Aorta (tissue), 5 donors: ENCODE data around the gene DDR2. TPM values are rescaled to one million over a fixed set of nuclear protein-coding genes. Genes with fewer than 3 reads are reported as not detected.
A peak's percentile ranks its signal among the peaks of the same experiment; 100 is the strongest.

Experiments used
- ATAC-seq: fragments of 200-7000 bp; cut with Tn5 transposase; one replicate; pipeline ENCODE4 v1.9.1; 2022; ENCODE audit warnings: moderate library complexity; ENCODE audit not compliant: low FRiP score
- DNase-seq, 2 donors: peaks; one replicate each; pipeline ENCODE4 v3.0.0-alpha.2; 2020
- H3K27ac ChIP-seq, 2 donors: one replicate each; pipeline ENCODE4 v1.5.1; 2013; ENCODE audit warnings: low read length in 2 of 2, mild to moderate bottlenecking in 2 of 2, moderate library complexity in 2 of 2, control low read depth in 1 of 2, inconsistent platforms in 1 of 2, low read depth in 1 of 2
- H3K27me3 ChIP-seq, 2 donors: one replicate each; pipeline ENCODE4 v1.6.1; 2013; ENCODE audit warnings: control low read depth in 1 of 2, low read length in 1 of 2, mild to moderate bottlenecking in 1 of 2, moderate library complexity in 1 of 2; ENCODE audit not compliant: insufficient read depth in 2 of 2, control insufficient read depth in 1 of 2
- H3K36me3 ChIP-seq, 2 donors: one replicate each; pipeline ENCODE4 v1.6.1; 2013; ENCODE audit warnings: control low read depth in 1 of 2, low read length in 1 of 2, mild to moderate bottlenecking in 1 of 2; ENCODE audit not compliant: insufficient read depth in 2 of 2, control insufficient read depth in 1 of 2
- H3K4me1 ChIP-seq, 2 donors: one replicate each; pipeline ENCODE4 v1.6.1; 2013; ENCODE audit warnings: low read length in 2 of 2, control low read depth in 1 of 2, mild to moderate bottlenecking in 1 of 2, moderate library complexity in 1 of 2; ENCODE audit not compliant: insufficient read depth in 2 of 2, control insufficient read depth in 1 of 2
- H3K4me3 ChIP-seq, 2 donors: one replicate each; pipeline ENCODE4 v1.5.1; 2013; ENCODE audit warnings: low read length in 2 of 2, control low read depth in 1 of 2, mild to moderate bottlenecking in 1 of 2
- H3K9me3 ChIP-seq: one replicate; pipeline ENCODE4 v1.6.1; 2013; ENCODE audit warnings: mild to moderate bottlenecking, low read length; ENCODE audit not compliant: control insufficient read depth
- WGBS, 2 donors: extraction: QIAGEN DNeasy Blood & Tissue Kit; methylation state at CpG; one replicate each; pipeline ENCODE4 v1.1.7; 2013; 5-methylcytosine and 5-hydroxymethylcytosine counted together
- intact Hi-C, 2 donors: fragments of 100-400 bp; cut with DNase I; formaldehyde crosslinking; loops; one replicate each; pipeline versions ENCODE4 v1.14.2 to v1.15.0; 2022
- polyA plus RNA-seq, 2 donors: library from polyadenylated mRNA; stranded (reverse); fragments of 200-250 nt; gene quantifications; one replicate each; pipeline ENCODE4 v1.2.3, GENCODE V29; 2013
- total RNA-seq, 2 donors: library from RNA; stranded (reverse); fragmentation: NEBNext Ultra II Directional; extraction: Animal tissue kit (Norgen Biotek cat#: 25700); gene quantifications; one replicate each; pipeline ENCODE4 v1.2.1, GENCODE V29; 2021
- donor health status: healthy with polysubstance abuse.
- donor health status: Bipolar disorder and iron deficiency.
- donor health status: DM: no; HTN: no; CAD: no.
- donor health status: DM: no; HTN: no; CAD: no.
- donor health status: DM: yes; HTN: yes; CAD: no.

DDR2 gene
- total and polyA plus RNA-seq, 4 donors, result 24.8 to 146 (median 76.5) TPM

GRCh38 chr1:162680419-162681121 lies 48.3 kb downstream of the DDR2 start:
- ATAC-seq, result no peak

GRCh38 chr1:162681122-162681436 lies 48.8 kb downstream of the DDR2 start:
- no peaks in the 10 kb centered on the region for H3K27me3 ChIP-seq
- peak overlapping the region in 1 of 2 donors; percentile 12 for H3K27ac ChIP-seq
- DNase-seq (no peak), ATAC-seq (no peak)
- 79 to 87% methylated on average over 2 of the region's 2 CpGs for WGBS, 2 donors
- peaks cover 0 to 4% of the 10 kb centered on the region in 2 donors for H3K4me1 ChIP-seq
- H3K9me3 ChIP-seq, result no peaks in the 10 kb centered on the region
- intact Hi-C loops, result no loop called here
- H3K4me3 ChIP-seq, result no peak overlapping the region
- no peaks in the 10 kb centered on the region for H3K36me3 ChIP-seq

More at GRCh38 chr1:162680419-162681121, 48.3 kb downstream of the DDR2 start:
- H3K27ac ChIP-seq, result no peak overlapping the region
- intact Hi-C loops, result no loop called here
- no peaks in the 10 kb centered on the region for H3K36me3 ChIP-seq
- 58 to 61% methylated on average over 5 of the region's 5 CpGs for WGBS, 2 donors
- no peak for DNase-seq
- peaks cover 0 to 4% of the 10 kb centered on the region in 2 donors for H3K4me1 ChIP-seq
- no peak overlapping the region for H3K4me3 ChIP-seq
- no peaks in the 10 kb centered on the region for H3K9me3 ChIP-seq
- no peaks in the 10 kb centered on the region for H3K27me3 ChIP-seq

- ATAC-seq (peak; percentile 40), DNase-seq (no peak)
- no peaks in the 10 kb centered on the region for H3K36me3 ChIP-seq
- intact Hi-C loops, result no loop called here
- no peaks in the 10 kb centered on the region for H3K27me3 ChIP-seq
- peaks cover 1 to 2% of the 10 kb centered on the region in 2 donors for H3K4me1 ChIP-seq
- no peak overlapping the region for H3K4me3 ChIP-seq
- H3K27ac ChIP-seq, result peak overlapping the region in 1 of 2 donors; percentile 43
- no peaks in the 10 kb centered on the region for H3K9me3 ChIP-seq
- 0 to 8% methylated on average over 1 of the region's 1 CpG for WGBS, 2 donors
Measured at GRCh38 chr1:162682013-162682419, 49.8 kb downstream of the DDR2 start.

GRCh38 chr1:162687870-162688269 lies 55.6 kb downstream of the DDR2 start:
- DNase-seq (no peak), ATAC-seq (no peak)
- Histone ChIP-seq H3K36me3 (no peaks in the 10 kb centered on the region), H3K4me1 (peaks cover 5 to 6% of the 10 kb centered on the region in 2 donors), H3K27me3 (no peaks in the 10 kb centered on the region), H3K4me3 (no peak overlapping the region), H3K9me3 (no peaks in the 10 kb centered on the region), H3K27ac (no peak overlapping the region)
- intact Hi-C loops, result no loop called here
- 70 to 75% methylated on average over 6 of the region's 6 CpGs for WGBS, 2 donors

- intact Hi-C loops, result no loop called here
- no peaks in the 10 kb centered on the region for H3K27me3 ChIP-seq
- H3K27ac ChIP-seq, result no peak overlapping the region
- DNase-seq (no peak), ATAC-seq (no peak)
- no peaks in the 10 kb centered on the region for H3K9me3 ChIP-seq
- no peaks in the 10 kb centered on the region for H3K36me3 ChIP-seq
- peaks cover 5 to 6% of the 10 kb centered on the region in 2 donors for H3K4me1 ChIP-seq
- no peak overlapping the region for H3K4me3 ChIP-seq
- WGBS, 2 donors, result 41 to 56% methylated on average over 4 of the region's 4 CpGs
Measured at GRCh38 chr1:162688521-162688920, 56.3 kb downstream of the DDR2 start.

GRCh38 chr1:162688931-162689330 lies 56.7 kb downstream of the DDR2 start:
- Histone ChIP-seq H3K9me3 (no peaks in the 10 kb centered on the region), H3K36me3 (no peaks in the 10 kb centered on the region), H3K27me3 (no peaks in the 10 kb centered on the region), H3K4me1 (peaks cover 5 to 6% of the 10 kb centered on the region in 2 donors), H3K4me3 (no peak overlapping the region), H3K27ac (no peak overlapping the region)
- WGBS, 2 donors, result 93 to 95% methylated on average over 5 of the region's 5 CpGs
- intact Hi-C loops, result no loop called here
- DNase-seq, result no peak
- no peak for ATAC-seq

GRCh38 chr1:162689745-162690671 lies 57.7 kb downstream of the DDR2 start:
- H3K4me3 ChIP-seq, result no peak overlapping the region
- peaks cover 5 to 6% of the 10 kb centered on the region in 2 donors for H3K4me1 ChIP-seq
- no peaks in the 10 kb centered on the region for H3K9me3 ChIP-seq
- DNase-seq (no peak), ATAC-seq (no peak)
- 57% methylated on average over 5 of the region's 5 CpGs for WGBS, 2 donors
- no peaks in the 10 kb centered on the region for H3K27me3 ChIP-seq
- H3K27ac ChIP-seq, result peak overlapping the region; percentile 8 to 14
- no peaks in the 10 kb centered on the region for H3K36me3 ChIP-seq
- intact Hi-C loops, result no loop called here

GRCh38 chr1:162690672-162691434 lies 58.6 kb downstream of the DDR2 start:
- Histone ChIP-seq H3K36me3 (no peaks in the 10 kb centered on the region), H3K4me3 (no peak overlapping the region), H3K9me3 (no peaks in the 10 kb centered on the region), H3K4me1 (peaks cover 5 to 6% of the 10 kb centered on the region in 2 donors), H3K27ac (peak overlapping the region in 1 of 2 donors; percentile 76), H3K27me3 (no peaks in the 10 kb centered on the region)
- 7 to 8% methylated on average over 7 of the region's 7 CpGs for WGBS, 2 donors
- ATAC-seq (peak; percentile 82), DNase-seq (peak; percentile 78 to 87)
- intact Hi-C loops, result no loop called here
